Measurements from ENCODE around the gene GPR148.

The GPR148 gene

DNA sequence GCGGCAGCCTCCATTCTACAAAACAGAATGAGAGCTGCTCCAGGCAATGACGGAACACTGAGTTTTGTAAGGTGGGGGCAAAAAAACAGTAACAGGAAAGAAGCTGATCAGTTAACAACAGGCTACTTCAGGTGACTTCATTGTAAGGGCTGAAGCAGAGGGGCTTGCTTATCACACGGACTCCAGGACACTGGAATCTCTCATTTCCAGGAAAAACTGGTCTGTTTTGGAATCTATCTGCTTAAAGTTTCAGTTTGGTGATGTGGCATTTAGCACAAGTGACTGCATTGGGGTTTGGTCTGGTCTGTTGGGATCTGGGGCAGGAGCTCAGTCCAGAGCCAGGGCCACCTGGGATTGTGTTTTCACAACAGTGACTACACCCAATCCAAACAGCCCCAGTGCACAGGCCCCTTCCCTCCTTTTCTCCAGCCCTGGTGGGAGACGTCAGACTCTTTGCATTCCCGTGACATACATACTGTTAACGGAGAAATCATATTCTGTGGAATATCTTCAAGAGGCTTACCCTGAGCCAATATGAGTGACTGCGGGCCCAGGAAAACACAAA is 40.6 kb downstream of the GPR148 start:
- no peak overlapping the region for H3K27ac Mint-ChIP-seq
- no peaks in the 10 kb centered on the region for H3K27me3 Mint-ChIP-seq
- no peak overlapping the region for H3K4me3 Mint-ChIP-seq
- no peaks in the 10 kb centered on the region for H3K36me3 Mint-ChIP-seq (ENCODE audit: low read depth)
- H3K4me1 Mint-ChIP-seq (ENCODE audit: low read depth) = no peaks in the 10 kb centered on the region
- no peaks in the 10 kb centered on the region for H3K9me3 Mint-ChIP-seq
- intact Hi-C loops (cut with micrococcal nuclease) = no loop called here

DNA sequence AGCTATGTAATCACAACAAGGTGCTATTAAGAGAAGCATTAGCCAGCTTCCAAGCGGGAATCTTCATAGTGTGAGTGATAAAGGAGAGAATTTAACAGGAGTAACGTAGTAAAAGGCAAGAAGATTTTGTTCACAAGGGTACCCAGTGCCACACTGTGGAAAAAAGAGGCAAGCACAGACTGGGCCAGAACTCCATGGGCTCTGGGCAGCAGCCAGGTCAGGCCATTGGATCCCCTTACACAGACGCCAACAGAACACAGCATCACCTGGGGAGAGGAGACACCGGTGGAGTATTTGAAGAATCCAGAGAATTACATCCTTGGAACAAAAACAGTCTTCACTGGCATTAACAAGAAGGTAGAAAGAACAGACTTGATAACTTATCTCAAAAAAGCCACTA is 47.7 kb downstream of the GPR148 start:
- peaks cover 8% of the 10 kb centered on the region for H3K27me3 Mint-ChIP-seq
- H3K27ac Mint-ChIP-seq = no peak overlapping the region
- H3K4me3 Mint-ChIP-seq = no peak overlapping the region
- H3K9me3 Mint-ChIP-seq = no peaks in the 10 kb centered on the region
- no peaks in the 10 kb centered on the region for H3K4me1 Mint-ChIP-seq (ENCODE audit: low read depth)
- no peaks in the 10 kb centered on the region for H3K36me3 Mint-ChIP-seq (ENCODE audit: low read depth)
- intact Hi-C loops (cut with micrococcal nuclease) = no loop called here

DNA sequence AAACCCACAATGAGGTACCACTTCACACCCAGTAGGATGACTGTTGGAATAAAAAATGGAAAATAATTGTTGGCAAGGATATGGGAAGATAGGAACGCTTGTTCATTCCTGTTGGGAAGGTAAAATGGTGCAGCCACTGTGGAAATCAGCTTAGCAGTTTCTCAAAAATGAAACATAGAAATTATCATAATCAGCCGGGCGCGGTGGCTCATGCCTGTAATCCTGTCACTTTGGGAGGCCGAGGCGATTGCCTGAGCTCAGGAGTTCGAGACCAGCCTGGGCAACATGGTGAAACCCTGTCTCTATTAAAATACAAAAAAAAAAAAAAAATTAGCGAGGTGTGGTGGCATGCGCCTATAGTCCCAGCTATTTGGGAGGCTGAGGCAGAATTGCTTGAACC is 49.9 kb downstream of the GPR148 start:
- Mint-ChIP-seq H3K9me3 (no peaks in the 10 kb centered on the region), H3K27ac (no peak overlapping the region), H3K4me1 (ENCODE audit: low read depth) (no peaks in the 10 kb centered on the region), H3K4me3 (no peak overlapping the region), H3K27me3 (peaks cover 8% of the 10 kb centered on the region), H3K36me3 (ENCODE audit: low read depth) (no peaks in the 10 kb centered on the region)
- intact Hi-C loops (cut with micrococcal nuclease) = no loop called here
